SK-N-SH treated with all-trans-retinoic acid at 6 μM for 48 hours (cell line): Measurements from ENCODE around the gene NARF.
"Not testable (repeated sequence)": the region's sequence is repeated elsewhere in the genome, so short reads cannot be mapped to it uniquely, and the experiment has no call there.

Experiments
- ATAC-seq: fragments of 200-7000 bp; cut with Tn5 transposase; 3 replicates; pipeline ENCODE4 v1.9.1; 2020; ENCODE audit warnings: mild to moderate bottlenecking, moderate library complexity
- ARNTL ChIP-seq: fragments of 450-650 bp; formaldehyde crosslinking; IDR thresholded peaks from 2 replicates; pipeline ENCODE4 v1.5.0; 2020; ENCODE audit warnings: low read depth, mild to moderate bottlenecking, moderate library complexity, borderline replicate concordance
- BACH2 ChIP-seq: fragments of 250-450 bp; sonication (Bioruptor Pico); IDR thresholded peaks from 2 replicates; pipeline ENCODE4 v1.9.0; 2021; ENCODE audit warnings: mild to moderate bottlenecking, borderline replicate concordance
- CSDC2 ChIP-seq: fragments of 250-450 bp; sonication (Bioruptor Pico); IDR thresholded peaks from 2 replicates; pipeline ENCODE4 v1.5.0; 2020; ENCODE audit warnings: mild to moderate bottlenecking, moderate library complexity
- CSRNP3 ChIP-seq: fragments of 250-450 bp; sonication (Bioruptor Pico); IDR thresholded peaks from 2 replicates; pipeline ENCODE4 v1.5.1; 2021; ENCODE audit warnings: mild to moderate bottlenecking, moderate library complexity
- ISL1 ChIP-seq: fragments of 250-450 bp; sonication (Bioruptor Pico); IDR thresholded peaks from 2 replicates; pipeline ENCODE4 v2.1.2; 2022; ENCODE audit warnings: mild to moderate bottlenecking, moderate library complexity
- PPARA ChIP-seq: fragments of 250-450 bp; sonication (Bioruptor Pico); IDR thresholded peaks from 2 replicates; pipeline ENCODE4 v1.5.0; 2020; ENCODE audit warnings: mild to moderate bottlenecking, borderline replicate concordance
- SNAI2 ChIP-seq: fragments of 250-450 bp; sonication (Bioruptor Pico); IDR thresholded peaks from 2 replicates; pipeline ENCODE4 v1.5.0; 2020; ENCODE audit warnings: mild to moderate bottlenecking, moderate library complexity
- ZC3H10 ChIP-seq: fragments of 250-450 bp; sonication (Bioruptor Pico); IDR thresholded peaks from 2 replicates; pipeline ENCODE4 v1.5.1; 2021; ENCODE audit warnings: mild to moderate bottlenecking, moderate library complexity
- ZFP3 ChIP-seq: fragments of 250-450 bp; sonication (Bioruptor Pico); IDR thresholded peaks from 2 replicates; pipeline ENCODE4 v1.5.0; 2020; ENCODE audit warnings: mild to moderate bottlenecking, moderate library complexity
- ZFP30 ChIP-seq: fragments of 450-650 bp; formaldehyde crosslinking; IDR thresholded peaks from 2 replicates; pipeline ENCODE4 v1.5.0; 2022; ENCODE audit warnings: mild to moderate bottlenecking, moderate library complexity
- ZNF70 ChIP-seq: fragments of 450-650 bp; formaldehyde crosslinking; IDR thresholded peaks from 2 replicates; pipeline ENCODE4 v1.5.0; 2020; ENCODE audit warnings: mild to moderate bottlenecking, moderate library complexity
- ZNF8 ChIP-seq: fragments of 450-650 bp; formaldehyde crosslinking; IDR thresholded peaks from 2 replicates; pipeline ENCODE4 v1.5.0; 2020; ENCODE audit warnings: mild to moderate bottlenecking, moderate library complexity
- TF ChIP-seq, protein P1 (sequence below): fragments of 250-450 bp; sonication (Bioruptor Pico); IDR thresholded peaks from 2 replicates; pipeline ENCODE4 v1.8.0; 2020; ENCODE audit warnings: mild to moderate bottlenecking, moderate library complexity, borderline replicate concordance
- TF ChIP-seq, protein P2 (sequence below): fragments of 250-450 bp; sonication (Bioruptor Pico); IDR thresholded peaks from 2 replicates; pipeline ENCODE4 v1.5.0; 2020; ENCODE audit warnings: mild to moderate bottlenecking, moderate library complexity

NARF gene

DNA sequence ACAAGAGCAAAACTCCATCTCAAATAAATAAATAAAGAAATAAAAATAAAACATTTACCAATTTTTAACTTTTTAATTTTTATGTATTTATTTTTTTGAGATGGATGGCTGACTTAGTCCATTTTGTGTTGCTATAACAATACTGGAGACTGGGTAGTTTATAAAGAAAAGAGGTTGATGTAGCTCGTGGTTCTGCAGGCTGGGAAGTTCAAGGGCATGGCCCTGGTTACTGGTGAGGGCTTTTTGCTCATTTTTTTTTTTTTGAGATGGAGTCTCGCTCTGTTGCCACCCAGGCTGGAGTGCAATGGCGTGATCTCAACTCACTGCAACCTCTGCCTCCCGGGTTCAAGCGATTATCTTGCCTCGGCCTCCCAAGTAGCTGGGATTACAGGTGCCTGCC lies 46.8 kb downstream of the NARF start (continued):
- TF ChIP-seq, protein P1, sequence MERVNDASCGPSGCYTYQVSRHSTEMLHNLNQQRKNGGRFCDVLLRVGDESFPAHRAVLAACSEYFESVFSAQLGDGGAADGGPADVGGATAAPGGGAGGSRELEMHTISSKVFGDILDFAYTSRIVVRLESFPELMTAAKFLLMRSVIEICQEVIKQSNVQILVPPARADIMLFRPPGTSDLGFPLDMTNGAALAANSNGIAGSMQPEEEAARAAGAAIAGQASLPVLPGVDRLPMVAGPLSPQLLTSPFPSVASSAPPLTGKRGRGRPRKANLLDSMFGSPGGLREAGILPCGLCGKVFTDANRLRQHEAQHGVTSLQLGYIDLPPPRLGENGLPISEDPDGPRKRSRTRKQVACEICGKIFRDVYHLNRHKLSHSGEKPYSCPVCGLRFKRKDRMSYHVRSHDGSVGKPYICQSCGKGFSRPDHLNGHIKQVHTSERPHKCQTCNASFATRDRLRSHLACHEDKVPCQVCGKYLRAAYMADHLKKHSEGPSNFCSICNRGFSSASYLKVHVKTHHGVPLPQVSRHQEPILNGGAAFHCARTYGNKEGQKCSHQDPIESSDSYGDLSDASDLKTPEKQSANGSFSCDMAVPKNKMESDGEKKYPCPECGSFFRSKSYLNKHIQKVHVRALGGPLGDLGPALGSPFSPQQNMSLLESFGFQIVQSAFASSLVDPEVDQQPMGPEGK (CRISPR knock-in tag): no peak

GRCh38 chr17:82506402-82506801 lies 47.9 kb downstream of the NARF start:
- ATAC-seq: not testable (repeated sequence)

- no peak for TF ChIP-seq ARNTL (CRISPR knock-in tag)
- TF ChIP-seq ZNF70 (CRISPR knock-in tag): no peak
- TF ChIP-seq ISL1 (CRISPR knock-in tag): no peak
- TF ChIP-seq, protein P1 (CRISPR knock-in tag): no peak
- TF ChIP-seq PPARA: no peak
- TF ChIP-seq, protein P2, sequence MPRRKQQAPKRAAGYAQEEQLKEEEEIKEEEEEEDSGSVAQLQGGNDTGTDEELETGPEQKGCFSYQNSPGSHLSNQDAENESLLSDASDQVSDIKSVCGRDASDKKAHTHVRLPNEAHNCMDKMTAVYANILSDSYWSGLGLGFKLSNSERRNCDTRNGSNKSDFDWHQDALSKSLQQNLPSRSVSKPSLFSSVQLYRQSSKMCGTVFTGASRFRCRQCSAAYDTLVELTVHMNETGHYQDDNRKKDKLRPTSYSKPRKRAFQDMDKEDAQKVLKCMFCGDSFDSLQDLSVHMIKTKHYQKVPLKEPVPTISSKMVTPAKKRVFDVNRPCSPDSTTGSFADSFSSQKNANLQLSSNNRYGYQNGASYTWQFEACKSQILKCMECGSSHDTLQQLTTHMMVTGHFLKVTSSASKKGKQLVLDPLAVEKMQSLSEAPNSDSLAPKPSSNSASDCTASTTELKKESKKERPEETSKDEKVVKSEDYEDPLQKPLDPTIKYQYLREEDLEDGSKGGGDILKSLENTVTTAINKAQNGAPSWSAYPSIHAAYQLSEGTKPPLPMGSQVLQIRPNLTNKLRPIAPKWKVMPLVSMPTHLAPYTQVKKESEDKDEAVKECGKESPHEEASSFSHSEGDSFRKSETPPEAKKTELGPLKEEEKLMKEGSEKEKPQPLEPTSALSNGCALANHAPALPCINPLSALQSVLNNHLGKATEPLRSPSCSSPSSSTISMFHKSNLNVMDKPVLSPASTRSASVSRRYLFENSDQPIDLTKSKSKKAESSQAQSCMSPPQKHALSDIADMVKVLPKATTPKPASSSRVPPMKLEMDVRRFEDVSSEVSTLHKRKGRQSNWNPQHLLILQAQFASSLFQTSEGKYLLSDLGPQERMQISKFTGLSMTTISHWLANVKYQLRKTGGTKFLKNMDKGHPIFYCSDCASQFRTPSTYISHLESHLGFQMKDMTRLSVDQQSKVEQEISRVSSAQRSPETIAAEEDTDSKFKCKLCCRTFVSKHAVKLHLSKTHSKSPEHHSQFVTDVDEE (CRISPR knock-in tag): no peak
- no peak for TF ChIP-seq ZFP3
- TF ChIP-seq ZFP30 (CRISPR knock-in tag): no peak
- no peak for TF ChIP-seq ZNF8 (CRISPR knock-in tag)
- no peak for TF ChIP-seq CSDC2
- TF ChIP-seq ZC3H10 (CRISPR knock-in tag): no peak
- no peak for ATAC-seq
These were observed 49.2 kb downstream of the NARF start for GRCh38 chr17:82507631-82508175.

- ATAC-seq: not testable (repeated sequence)
These were observed 53.1 kb downstream of the NARF start for GRCh38 chr17:82511642-82512041.

- ATAC-seq: not testable (repeated sequence)
These were observed 55.3 kb downstream of the NARF start for GRCh38 chr17:82513864-82514263.

DNA sequence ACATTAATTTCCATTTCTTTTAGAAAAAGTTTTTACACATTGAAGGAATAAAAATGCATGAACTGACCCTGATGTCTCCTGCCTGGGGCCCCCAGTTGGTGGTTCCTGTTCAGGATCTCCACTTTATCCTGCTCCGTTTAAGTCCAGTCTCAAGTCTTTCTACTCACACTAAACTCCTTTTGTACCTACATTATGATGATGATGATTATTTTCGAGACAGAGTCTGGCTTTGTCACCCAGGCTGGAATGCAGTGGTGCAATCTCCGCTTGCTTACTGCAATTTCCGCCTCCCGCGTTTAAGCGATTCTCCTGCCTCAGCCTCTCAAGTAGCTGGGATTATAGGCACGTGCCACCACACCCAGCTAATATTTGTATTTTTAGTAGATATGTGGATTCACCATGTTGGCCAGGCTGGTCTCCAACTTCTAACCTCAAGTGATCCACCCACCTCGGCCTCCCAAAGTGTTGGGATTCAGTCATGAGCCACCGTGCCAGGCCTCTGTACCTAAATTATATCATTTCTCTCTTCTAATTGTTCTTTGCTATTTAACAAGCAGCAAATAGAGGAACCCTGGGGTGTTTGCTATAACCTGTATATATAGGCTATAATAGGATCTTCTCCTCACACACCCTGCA lies 58.8 kb downstream of the NARF start:
- no peak for TF ChIP-seq ZFP3
- no peak for TF ChIP-seq SNAI2 (CRISPR knock-in tag)
- no peak for TF ChIP-seq CSRNP3 (CRISPR knock-in tag)
- TF ChIP-seq ZNF70 (CRISPR knock-in tag): no peak
- TF ChIP-seq BACH2: no peak
- no peak for ATAC-seq
